Gastrocnemius medialis (tissue), 4 donors: ENCODE data around the gene CDK14. TPM values are rescaled to one million over a fixed set of nuclear protein-coding genes. Genes with fewer than 3 reads are reported as not detected.

Source experiments
- ATAC-seq, 2 donors: fragments of 150-250 bp; one replicate each; pipeline ENCODE4 v1.9.1; 2016
- DNase-seq, 2 donors: peaks; one replicate each; pipeline ENCODE4 v3.0.0-alpha.2; 2019
- H3K27ac ChIP-seq, 4 donors: fragments of 200-600 bp; sonication (generic); 1 replicate in 1 of 4; 2 replicates in 3 of 4; pipeline ENCODE4 v1.5.1; 2016 to 2018; ENCODE audit warnings: mild to moderate bottlenecking in 2 of 4, moderate library complexity in 1 of 4
- H3K27me3 ChIP-seq, 3 donors: fragments of 200-600 bp; sonication (generic) in 2 of 3; 1 replicate in 1 of 3; 2 replicates in 2 of 3; pipeline versions ENCODE4 v1.5.1 to v1.6.0; 2016 to 2019; ENCODE audit warnings: mild to moderate bottlenecking in 1 of 3, moderate library complexity in 1 of 3
- H3K36me3 ChIP-seq, 2 donors: fragments of 200-600 bp; sonication (generic) in 1 of 2; one replicate each; pipeline ENCODE4 v1.5.1; 2017 to 2018
- H3K4me1 ChIP-seq, 2 donors: fragments of 200-600 bp; sonication (generic) in 1 of 2; one replicate each; pipeline ENCODE4 v1.5.1; 2016 to 2017; ENCODE audit warnings: mild to moderate bottlenecking in 2 of 2
- H3K4me3 ChIP-seq, 4 donors: fragments of 200-600 bp; sonication (generic) in 3 of 4; 1 replicate in 1 of 4; 2 replicates in 3 of 4; pipeline ENCODE4 v1.5.1; 2016 to 2019; ENCODE audit warnings: mild to moderate bottlenecking in 2 of 4
- H3K9me3 ChIP-seq, 3 donors: fragments of 200-600 bp; sonication (generic) in 2 of 3; 1 replicate in 1 of 3; 2 replicates in 2 of 3; pipeline ENCODE4 v1.5.1; 2016 to 2019
- POLR2A ChIP-seq, 2 donors: fragments of 450-650 bp; IDR thresholded peaks; one replicate each; pipeline ENCODE4 v1.6.1; 2017; ENCODE audit warnings: antibody characterized with exemption in 2 of 2, mild to moderate bottlenecking in 2 of 2, moderate library complexity in 2 of 2
- in situ Hi-C, 4 donors: fragments of 200-750 bp; cut with MboI; loops; one replicate each; pipeline versions ENCODE4 v1.15.0 to v1.8.0; 2017; ENCODE audit warnings: low sequenced_read_pairs in 4 of 4
- intact Hi-C: fragments of 100-400 bp; cut with DNase I; formaldehyde crosslinking; loops from one replicate; pipeline ENCODE4 v1.15.1; 2023; ENCODE audit warnings: low total_unique reads
- total RNA-seq, 4 donors: library from RNA; depleted of rRNA; stranded (reverse); fragments of >200 nt; gene quantifications; one replicate each; pipeline versions ENCODE4 v1.1.0 to v1.2.3, GENCODE V29; 2016
- TF ChIP-seq, protein P1 (sequence below), 5 experiments: fragments of 450-650 bp in 3 of 5; fragments of 200-600 bp in 2 of 5; sonication (generic) in 2 of 5; IDR thresholded peaks in 4 of 5; conservative IDR thresholded peaks in 1 of 5; 1 replicate in 4 of 5; 2 replicates in 1 of 5; pipeline ENCODE4 v1.5.1; 2016 to 2019; ENCODE audit warnings: antibody characterized with exemption in 5 of 5, mild to moderate bottlenecking in 3 of 5, moderate library complexity in 3 of 5

The CDK14 gene
- total RNA-seq, 4 donors from 2014 or later = 3.9 to 8.6 (median 7.3) TPM

DNA sequence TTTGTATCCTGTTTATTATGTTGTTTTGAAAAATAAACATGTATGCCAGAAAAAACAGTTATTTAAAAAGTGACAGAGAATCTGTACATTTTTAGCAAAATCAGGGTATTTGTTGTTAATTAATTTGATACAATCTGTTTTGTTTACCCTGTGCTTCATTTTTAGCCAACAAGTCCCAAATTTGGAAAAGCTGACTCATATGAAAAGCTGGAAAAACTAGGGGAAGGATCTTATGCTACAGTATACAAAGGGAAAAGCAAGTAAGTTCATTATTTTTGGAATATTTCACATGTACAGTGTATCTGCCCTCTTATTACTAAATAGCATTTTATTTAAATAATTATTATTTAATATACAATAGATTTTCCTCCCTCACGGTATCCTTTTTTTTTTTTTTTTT, 151.4 kb downstream of the CDK14 start:
- no peak for ATAC-seq
- H3K4me1 ChIP-seq = no peaks in the 10 kb centered on the region
- DNase-seq = no peak
- no peaks in the 10 kb centered on the region for H3K9me3 ChIP-seq
- H3K36me3 ChIP-seq = no peaks in the 10 kb centered on the region
- H3K27me3 ChIP-seq = no peaks in the 10 kb centered on the region
- H3K4me3 ChIP-seq = no peak overlapping the region
- in situ Hi-C loops (no loop called here), intact Hi-C loops (no loop called here)
- TF ChIP-seq POLR2A (IDR thresholded peaks at IDR 0.05) = no peak
- TF ChIP-seq, protein P1, sequence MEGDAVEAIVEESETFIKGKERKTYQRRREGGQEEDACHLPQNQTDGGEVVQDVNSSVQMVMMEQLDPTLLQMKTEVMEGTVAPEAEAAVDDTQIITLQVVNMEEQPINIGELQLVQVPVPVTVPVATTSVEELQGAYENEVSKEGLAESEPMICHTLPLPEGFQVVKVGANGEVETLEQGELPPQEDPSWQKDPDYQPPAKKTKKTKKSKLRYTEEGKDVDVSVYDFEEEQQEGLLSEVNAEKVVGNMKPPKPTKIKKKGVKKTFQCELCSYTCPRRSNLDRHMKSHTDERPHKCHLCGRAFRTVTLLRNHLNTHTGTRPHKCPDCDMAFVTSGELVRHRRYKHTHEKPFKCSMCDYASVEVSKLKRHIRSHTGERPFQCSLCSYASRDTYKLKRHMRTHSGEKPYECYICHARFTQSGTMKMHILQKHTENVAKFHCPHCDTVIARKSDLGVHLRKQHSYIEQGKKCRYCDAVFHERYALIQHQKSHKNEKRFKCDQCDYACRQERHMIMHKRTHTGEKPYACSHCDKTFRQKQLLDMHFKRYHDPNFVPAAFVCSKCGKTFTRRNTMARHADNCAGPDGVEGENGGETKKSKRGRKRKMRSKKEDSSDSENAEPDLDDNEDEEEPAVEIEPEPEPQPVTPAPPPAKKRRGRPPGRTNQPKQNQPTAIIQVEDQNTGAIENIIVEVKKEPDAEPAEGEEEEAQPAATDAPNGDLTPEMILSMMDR (IDR thresholded peaks at IDR 0.05 in 4 of 5, conservative IDR thresholded peaks at IDR 0.05 in 1 of 5) = no peak
- no peak overlapping the region for H3K27ac ChIP-seq

DNA sequence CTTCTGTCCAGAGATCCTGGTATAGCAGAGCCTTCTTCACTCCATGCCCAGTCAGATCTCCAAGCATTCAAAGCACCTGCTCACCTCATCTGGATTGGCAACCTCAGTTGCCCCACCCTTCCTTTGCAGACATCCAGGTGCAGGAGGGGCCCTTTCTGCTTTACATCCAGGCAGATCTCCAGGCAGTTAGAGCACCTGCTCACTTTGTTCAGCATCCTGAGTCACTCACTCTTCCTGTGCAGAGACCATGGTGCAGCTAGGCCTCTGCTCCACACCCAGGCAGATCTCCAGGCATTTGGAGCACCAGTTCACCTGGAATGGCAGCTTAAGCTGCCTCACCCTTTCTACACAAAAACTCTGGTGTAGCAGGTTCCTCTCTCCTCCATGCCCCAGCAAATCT, 153.1 kb downstream of the CDK14 start:
- Histone ChIP-seq H3K4me1 (no peaks in the 10 kb centered on the region), H3K27ac (no peak overlapping the region), H3K4me3 (no peak overlapping the region), H3K36me3 (no peaks in the 10 kb centered on the region), H3K9me3 (no peaks in the 10 kb centered on the region), H3K27me3 (no peaks in the 10 kb centered on the region)
- no peak for ATAC-seq
- intact Hi-C loops (no loop called here), in situ Hi-C loops (no loop called here)
- DNase-seq = no peak
- no peak for TF ChIP-seq POLR2A (IDR thresholded peaks at IDR 0.05)
- TF ChIP-seq, protein P1 (IDR thresholded peaks at IDR 0.05 in 4 of 5, conservative IDR thresholded peaks at IDR 0.05 in 1 of 5) = no peak

DNA sequence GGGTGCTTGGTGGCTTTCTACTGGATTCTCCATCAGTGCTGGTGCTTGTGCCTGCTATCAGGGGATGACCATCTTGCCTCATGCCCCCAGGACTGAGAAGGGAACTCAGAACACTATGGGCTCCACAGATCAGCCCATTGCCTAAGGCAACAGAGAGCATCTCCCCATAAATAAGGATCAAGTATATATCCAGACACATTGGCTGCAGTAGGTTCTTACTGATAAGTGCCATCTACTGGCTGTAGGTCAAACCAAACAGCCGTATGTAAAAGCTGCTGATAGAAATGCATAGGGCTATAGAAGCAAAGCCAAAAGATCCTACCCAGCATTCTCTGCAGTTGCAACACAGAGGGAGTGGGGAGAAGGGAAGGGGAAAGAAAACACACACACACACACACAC, 153.7 kb downstream of the CDK14 start:
- ATAC-seq (no peak), DNase-seq (no peak)
- no peaks in the 10 kb centered on the region for H3K27me3 ChIP-seq
- no peak for TF ChIP-seq POLR2A (IDR thresholded peaks at IDR 0.05)
- TF ChIP-seq, protein P1 (IDR thresholded peaks at IDR 0.05 in 4 of 5, conservative IDR thresholded peaks at IDR 0.05 in 1 of 5) = no peak
- H3K4me3 ChIP-seq = no peak overlapping the region
- in situ Hi-C loops (no loop called here), intact Hi-C loops (no loop called here)
- H3K27ac ChIP-seq = no peak overlapping the region
- H3K9me3 ChIP-seq = no peaks in the 10 kb centered on the region
- no peaks in the 10 kb centered on the region for H3K4me1 ChIP-seq
- no peaks in the 10 kb centered on the region for H3K36me3 ChIP-seq

DNA sequence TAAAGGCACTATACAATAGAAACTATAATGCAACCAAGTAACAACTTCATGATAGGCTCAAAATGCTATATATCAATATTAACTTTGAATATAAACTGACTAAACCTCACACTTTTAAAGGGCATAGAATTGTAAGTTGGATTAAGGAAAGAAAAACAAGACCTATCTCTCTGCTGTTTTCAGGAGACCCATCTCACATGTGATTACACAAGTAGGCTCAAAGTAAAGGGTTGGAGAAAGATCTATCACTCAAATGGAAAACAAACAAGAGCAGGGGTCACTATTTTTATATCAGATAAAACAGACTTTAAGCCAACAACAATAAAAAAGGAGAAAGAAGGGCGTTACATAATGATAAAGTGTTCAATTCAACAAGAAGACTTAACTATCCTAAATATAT, 155.5 kb downstream of the CDK14 start:
- DNase-seq (no peak), ATAC-seq (no peak)
- no peaks in the 10 kb centered on the region for H3K36me3 ChIP-seq
- TF ChIP-seq, protein P1 (IDR thresholded peaks at IDR 0.05 in 4 of 5, conservative IDR thresholded peaks at IDR 0.05 in 1 of 5) = no peak
- no peak for TF ChIP-seq POLR2A (IDR thresholded peaks at IDR 0.05)
- in situ Hi-C loops (no loop called here), intact Hi-C loops (no loop called here)
- H3K4me1 ChIP-seq = no peaks in the 10 kb centered on the region
- no peaks in the 10 kb centered on the region for H3K9me3 ChIP-seq
- no peak overlapping the region for H3K27ac ChIP-seq
- H3K4me3 ChIP-seq = no peak overlapping the region
- H3K27me3 ChIP-seq = no peaks in the 10 kb centered on the region

DNA sequence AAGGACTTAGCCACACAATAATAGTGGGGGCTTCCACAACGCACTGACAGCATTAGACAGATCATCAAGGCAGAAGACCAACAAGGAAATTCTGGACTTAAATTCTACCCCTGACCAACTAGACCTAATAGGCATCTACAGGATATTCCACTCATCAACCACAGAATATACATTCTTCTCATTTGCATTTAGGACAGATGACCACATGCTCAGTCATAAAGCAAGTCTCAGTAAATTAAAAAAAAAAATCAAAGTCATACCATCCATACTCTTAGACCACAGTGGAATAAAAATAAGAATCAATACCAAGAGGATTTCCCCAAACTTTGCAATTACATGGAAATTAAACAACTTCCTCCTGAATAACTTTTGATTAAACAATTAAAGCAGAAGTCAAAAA, 155.9 kb downstream of the CDK14 start:
- TF ChIP-seq POLR2A (IDR thresholded peaks at IDR 0.05) = no peak
- TF ChIP-seq, protein P1 (IDR thresholded peaks at IDR 0.05 in 4 of 5, conservative IDR thresholded peaks at IDR 0.05 in 1 of 5) = no peak
- no peak overlapping the region for H3K27ac ChIP-seq
- no peak overlapping the region for H3K4me3 ChIP-seq
- no peaks in the 10 kb centered on the region for H3K4me1 ChIP-seq
- no peaks in the 10 kb centered on the region for H3K9me3 ChIP-seq
- intact Hi-C loops = no loop called here
- in situ Hi-C loops = no loop called here
- no peaks in the 10 kb centered on the region for H3K36me3 ChIP-seq
- no peaks in the 10 kb centered on the region for H3K27me3 ChIP-seq
- DNase-seq (no peak), ATAC-seq (no peak)
